ENCODE measurements around the gene AKAP4. TPM values are rescaled to one million over a fixed set of nuclear protein-coding genes. Genes with fewer than 3 reads are reported as not detected.

The AKAP4 gene
- total RNA-seq, result not detected

- no peak for DNase-seq (ENCODE audit: low spot score)
Observed at GRCh38 chrX:50200907-50201306, at the start of gene AKAP4. AKAP4 (minus strand) TSS chrX:50201007; CDS start chrX:50200889, 118 bp downstream.

GRCh38 chrX:50211510-50211909 is 10.7 kb upstream of the AKAP4 start:
- DNase-seq (ENCODE audit: low spot score), result no peak

- no peak for DNase-seq (ENCODE audit: low spot score)
Observed at GRCh38 chrX:50206753-50207152, 5.9 kb upstream of the AKAP4 start.

DNA sequence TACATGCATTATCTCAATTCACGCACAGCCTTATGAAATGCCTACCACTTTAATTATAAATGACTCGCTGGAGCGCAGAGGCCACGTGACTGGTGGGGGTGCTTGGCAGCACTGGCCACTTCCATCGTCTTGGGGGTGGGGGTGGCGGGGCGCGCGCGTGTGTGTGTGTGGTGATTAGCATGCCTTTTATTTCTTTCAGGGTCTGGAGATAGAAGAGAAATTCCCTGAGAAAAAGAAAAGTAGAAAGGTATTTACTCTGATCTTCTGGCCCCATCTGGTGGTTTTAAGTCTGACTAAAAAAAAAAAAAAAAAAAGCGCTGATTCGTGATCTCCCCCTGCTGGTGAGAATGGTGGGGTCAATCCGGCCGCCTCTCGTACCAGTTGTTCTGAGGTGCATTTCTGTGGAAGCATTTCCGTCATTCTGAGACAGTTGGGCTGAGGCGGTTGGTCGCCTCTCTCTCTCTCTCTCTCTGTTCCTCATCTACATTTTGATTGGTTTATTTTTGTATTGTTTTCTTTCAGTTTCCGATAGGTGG is 3.6 kb upstream of the AKAP4 start, which contains the start of gene CCNB3:
Gene CCNB3, plus strand, starts transcription at position 402 of the 536 bp plus-strand sequence. CDS start 80,399 bp downstream, outside the sequence.
- DNase-seq (ENCODE audit: low spot score), result peak; percentile 72

- DNase-seq (ENCODE audit: low spot score), result no peak
Observed at GRCh38 chrX:50202539-50202938, 1.7 kb upstream of the AKAP4 start.

GRCh38 chrX:50198348-50198747 is 2.5 kb downstream of the AKAP4 start:
- no peak for DNase-seq (ENCODE audit: low spot score)

DNA sequence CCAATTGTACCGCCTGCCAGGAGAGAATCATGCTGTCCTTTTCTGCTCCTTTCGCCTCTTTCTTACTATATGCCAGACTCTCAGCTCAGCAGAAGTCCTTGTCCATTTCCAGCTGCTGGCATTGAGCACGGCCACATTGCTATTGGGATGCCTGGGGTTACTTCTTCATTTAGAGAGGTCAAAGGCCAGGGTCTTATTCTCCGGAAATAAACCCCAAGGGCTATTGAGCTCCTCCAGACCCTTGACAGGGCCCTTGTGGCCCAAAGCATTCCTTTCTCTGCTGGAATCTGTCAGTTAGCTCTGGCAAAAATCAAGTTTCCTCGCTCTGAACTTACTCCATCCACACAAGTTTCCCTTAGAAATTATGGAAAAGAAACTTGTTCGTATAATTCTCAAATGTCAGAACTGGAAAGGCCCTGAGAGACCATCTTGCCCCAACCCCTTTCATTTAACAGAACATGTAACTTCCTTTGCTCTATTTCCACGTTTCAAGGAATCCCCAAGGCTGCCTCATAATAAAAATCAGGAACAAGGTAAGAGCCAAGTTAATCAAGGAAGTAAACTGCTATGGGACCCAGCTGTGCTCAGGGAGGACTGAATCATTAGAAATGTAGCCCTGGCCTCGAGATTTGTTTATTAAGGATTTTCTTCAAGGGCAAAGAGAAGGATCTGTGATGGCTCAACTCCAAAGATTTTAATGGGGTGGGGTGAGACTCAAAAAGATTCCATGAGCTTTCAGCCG is 11.8 kb downstream of the AKAP4 start:
- DNase-seq (ENCODE audit: low spot score), result no peak

DNA sequence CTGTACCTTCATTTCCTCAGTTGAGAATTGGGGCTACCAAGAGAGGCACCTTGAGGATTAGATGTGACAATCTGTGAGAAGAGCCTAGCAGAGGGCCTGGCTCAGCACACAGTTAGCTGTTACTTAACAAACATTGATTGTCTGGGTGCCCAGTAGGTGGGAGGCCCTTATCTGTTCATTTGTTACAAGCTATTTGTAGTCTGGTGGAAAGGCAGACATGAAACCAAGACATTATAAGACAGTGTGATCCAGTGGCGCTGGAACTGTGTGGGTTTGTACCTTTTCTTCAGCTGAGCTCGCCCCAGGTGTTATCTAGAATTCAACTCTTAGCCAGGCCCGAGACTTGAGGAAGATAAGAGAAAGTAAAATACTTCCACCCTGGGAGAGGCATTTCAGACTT is 16.9 kb downstream of the AKAP4 start:
- DNase-seq (ENCODE audit: low spot score), result no peak

- no peak for DNase-seq (ENCODE audit: low spot score)
Observed at GRCh38 chrX:50180073-50180940, 20.5 kb downstream of the AKAP4 start.

DNA sequence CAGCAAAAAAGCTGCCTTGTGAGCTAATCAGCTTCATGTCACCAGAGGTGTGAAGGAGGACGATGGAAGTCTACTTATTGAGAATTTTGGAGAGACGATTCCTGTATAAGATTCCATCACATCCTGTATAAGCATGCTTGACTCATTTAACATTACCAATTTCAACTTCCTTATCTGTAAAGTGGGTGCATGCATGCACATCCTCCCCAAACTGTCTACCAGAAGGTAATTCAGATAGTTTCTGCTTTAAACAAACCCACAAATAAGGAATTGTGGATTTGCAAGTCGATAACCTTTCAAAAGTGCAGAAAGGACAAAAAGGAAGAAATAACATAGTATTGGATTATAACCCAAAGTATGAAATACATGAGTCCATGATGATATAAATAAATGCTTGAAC is 31.1 kb downstream of the AKAP4 start:
- no peak for DNase-seq (ENCODE audit: low spot score)

- DNase-seq (ENCODE audit: low spot score), result no peak
Observed at GRCh38 chrX:50168241-50168687, 32.5 kb downstream of the AKAP4 start.

GRCh38 chrX:50167366-50167765 is 33.4 kb downstream of the AKAP4 start:
- DNase-seq (ENCODE audit: low spot score), result no peak

DNA sequence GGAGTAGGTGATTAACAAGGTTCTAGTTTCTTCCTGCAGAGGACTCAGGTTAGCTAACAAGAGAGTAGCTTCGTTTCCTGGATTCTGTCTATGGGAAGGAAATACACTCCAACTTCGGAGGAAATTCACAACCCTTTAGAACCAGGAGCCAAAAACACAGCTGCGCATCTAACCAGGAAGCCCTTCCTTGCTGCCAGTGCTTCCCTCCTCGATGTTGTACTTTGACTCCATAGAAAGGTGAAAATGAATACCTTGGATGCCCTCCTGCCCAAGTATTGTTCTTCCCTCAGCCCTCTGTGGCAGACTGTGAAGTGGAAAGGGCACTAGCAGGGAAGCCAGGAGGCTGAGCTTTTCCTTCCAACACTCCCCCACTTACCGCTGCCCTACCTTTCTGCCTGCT is 35.1 kb downstream of the AKAP4 start:
- DNase-seq (ENCODE audit: low spot score), result no peak

DNA sequence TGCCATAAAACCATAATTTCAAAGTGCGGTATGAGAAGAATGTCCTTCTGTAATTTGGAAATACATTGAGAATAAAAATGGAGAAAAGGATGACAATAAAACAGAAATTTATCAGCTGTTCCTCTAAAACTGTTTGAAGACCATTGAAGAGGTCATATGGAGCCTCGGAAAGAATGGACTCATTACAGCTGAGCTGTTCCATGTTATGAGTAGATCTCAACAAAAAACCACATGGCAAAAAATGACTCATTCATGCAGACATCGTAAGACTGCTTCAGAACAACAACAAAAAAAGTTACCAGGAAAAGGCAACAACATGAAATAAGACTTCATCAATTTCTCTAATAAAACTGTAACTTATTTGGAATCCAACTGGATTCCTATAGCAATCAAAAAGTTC is 39.7 kb downstream of the AKAP4 start:
- DNase-seq (ENCODE audit: low spot score), result no peak

DNA sequence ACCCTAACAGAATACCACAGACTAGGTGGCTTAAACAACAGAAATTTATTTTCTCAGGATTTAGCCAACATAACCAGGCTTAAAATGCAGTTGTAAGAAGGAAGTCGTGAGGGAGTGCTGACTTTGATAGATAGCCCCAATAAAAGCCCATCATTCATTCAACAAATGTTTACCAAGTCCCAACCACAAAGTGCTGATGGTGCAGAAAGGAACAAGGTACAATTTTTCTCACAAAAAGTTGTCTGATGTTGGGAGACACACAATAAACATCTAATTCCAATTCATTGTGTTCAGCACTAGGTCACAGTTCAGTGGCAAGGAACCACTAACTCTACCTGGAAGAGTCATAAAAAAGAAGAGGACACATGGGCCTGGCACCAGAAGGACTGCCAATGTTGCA is 42.2 kb downstream of the AKAP4 start:
- no peak for DNase-seq (ENCODE audit: low spot score)

DNA sequence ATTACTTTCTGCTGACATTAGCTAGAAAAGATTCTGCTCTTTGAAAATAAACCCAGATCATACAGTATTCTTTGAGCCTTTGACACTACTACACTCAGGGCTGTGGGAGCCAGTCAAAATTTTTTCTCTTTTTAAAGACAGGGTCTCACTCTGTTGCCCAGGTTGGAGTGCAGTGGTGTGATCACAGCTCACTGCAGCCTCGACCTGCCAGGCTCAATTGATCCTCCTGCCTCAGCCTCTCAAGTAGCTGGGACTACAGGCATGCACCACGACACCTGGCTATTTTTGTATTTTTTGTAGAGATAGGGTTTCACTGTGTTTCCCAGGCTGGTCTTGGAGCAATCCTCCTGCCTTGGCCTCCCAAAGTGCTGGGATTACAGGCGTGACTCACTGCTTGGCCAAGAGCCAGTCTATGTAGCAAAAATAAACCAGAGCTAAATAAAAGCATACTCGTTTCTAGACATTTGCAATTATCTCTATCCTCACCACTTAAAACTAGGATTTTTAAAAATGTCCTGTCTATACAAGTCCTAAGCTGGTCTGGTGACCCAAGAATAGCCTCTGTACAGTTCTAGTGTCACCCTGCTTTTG is 43.2 kb downstream of the AKAP4 start:
- DNase-seq (ENCODE audit: low spot score), result no peak

DNA sequence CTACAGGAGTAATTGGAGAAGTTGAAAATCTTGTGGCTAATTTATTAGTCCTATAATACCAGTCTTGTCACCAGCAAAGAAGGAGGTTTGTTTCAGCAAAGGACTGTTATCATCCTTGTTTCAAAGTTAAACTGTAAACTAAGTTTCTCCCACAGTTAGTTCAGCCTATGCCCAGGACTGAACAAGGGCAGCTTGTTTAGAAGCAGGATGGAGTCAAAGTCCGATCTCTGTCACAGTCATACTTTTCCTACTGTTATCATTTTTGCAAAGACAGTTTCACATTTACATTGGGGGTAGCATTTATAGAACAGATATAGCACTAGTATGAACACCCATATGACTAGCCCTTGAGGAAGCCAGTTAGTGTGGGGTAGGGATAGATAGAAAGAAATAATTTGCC is 46.4 kb downstream of the AKAP4 start:
- no peak for DNase-seq (ENCODE audit: low spot score)

GRCh38 chrX:50152456-50152855 is 48.4 kb downstream of the AKAP4 start:
- no peak for DNase-seq (ENCODE audit: low spot score)

GRCh38 chrX:50147972-50148371 is 52.8 kb downstream of the AKAP4 start:
- no peak for DNase-seq (ENCODE audit: low spot score)
